Globus pallidus (tissue), 1 donor: Measurements from ENCODE around the gene MAP2K4.

Experiments
- DNase-seq: peaks from one replicate; pipeline ENCODE4 v3.0.0-alpha.2; 2015; ENCODE audit warnings: low spot score

Gene MAP2K4

DNA sequence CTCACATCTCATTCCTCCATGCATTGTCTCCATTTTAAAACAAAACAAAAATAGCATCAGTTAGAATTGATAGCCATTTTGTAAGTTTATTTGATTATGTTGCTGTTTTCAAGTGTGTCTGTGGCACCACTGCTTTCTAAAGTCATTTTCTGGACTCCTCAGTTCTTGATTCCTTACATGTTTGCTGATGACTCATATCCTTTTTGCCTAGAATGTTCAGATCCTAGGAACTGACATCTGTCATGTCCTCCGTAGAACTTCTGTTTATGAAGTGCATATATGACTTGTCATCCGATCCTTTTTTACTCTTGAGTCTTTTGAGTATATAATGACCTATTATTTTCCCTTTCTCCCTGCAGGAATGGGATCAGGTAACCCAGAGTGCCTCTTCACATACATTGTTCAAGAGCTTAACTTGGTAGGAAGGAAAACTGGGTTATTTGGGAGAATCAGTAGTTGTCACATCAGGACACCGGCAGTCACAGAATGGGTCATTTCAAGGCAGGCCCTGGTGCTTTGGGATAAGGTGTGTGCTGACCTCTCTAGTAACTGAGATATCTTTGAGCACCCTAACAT, 69.2 kb downstream of the MAP2K4 start:
- no peak for DNase-seq

DNA sequence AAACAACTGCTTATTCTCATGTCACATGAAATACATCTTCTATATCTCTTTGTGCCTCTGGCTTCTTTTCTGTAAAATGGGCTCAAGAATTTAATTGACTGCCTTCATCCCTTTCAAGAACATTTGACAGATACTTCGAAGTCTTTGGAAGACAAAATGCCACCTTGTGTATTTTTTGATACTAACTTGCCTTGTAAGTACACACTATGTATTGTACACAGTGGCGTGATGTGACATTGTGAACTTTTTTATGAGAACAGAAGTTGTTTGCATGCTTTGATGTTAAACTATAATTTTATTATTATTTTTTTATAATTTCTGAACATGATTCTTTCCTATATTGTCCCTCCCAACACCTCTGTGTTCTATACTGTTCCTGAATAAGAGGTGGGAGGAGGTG, 73.7 kb downstream of the MAP2K4 start:
- no peak for DNase-seq

DNA sequence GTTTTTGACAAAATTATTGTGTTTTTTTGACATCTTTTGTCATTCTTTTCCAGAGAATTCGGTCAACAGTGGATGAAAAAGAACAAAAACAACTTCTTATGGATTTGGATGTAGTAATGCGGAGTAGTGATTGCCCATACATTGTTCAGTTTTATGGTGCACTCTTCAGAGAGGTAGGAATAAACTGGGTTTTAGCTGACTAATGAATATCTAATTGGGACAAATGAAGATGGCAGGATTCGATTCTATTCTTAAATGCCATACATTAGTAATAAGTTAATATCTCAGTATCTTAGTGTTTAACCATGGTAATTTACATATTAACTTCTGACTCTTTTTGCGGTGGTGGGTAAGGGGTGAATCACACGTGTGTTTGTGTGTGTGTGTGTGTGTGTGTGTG, 74.8 kb downstream of the MAP2K4 start:
- DNase-seq = no peak

DNA sequence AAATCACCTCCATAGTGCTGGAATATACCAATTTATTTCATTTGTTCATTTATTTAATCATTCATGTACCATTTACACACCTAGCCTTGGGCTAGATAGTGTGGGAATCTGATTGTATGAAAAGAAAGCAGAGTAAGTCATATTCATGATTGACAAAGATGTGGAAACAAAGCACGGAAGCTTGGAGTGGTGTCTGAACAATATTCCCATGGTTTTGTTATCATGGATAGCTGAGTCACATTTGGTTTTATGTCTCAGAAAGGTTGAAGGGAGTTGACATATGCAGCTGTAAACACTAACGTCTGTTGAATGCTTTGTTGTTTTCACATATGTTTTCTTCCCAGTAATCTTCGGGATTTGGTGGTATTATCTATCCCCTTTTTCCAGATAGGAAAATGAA, 76.6 kb downstream of the MAP2K4 start:
- no peak for DNase-seq

DNA sequence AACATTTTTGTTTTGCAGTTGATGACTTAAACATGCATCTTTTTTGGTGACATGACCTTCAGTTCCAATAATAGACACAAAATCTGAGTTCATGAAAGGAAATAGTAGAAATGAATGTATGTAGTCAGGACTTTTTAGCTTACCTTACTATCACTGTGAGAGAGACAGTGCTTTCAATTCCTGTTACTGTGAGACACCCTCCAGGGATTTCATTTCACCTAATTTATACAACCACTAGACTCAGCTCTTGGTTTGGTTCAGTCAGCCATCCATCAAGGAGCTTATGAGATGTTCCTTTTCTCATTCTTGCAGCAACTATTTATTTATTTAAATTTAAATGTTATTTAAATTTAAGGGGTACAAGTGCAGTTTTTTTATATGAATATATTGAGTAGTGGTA, 77.9 kb downstream of the MAP2K4 start:
- DNase-seq = no peak

DNA sequence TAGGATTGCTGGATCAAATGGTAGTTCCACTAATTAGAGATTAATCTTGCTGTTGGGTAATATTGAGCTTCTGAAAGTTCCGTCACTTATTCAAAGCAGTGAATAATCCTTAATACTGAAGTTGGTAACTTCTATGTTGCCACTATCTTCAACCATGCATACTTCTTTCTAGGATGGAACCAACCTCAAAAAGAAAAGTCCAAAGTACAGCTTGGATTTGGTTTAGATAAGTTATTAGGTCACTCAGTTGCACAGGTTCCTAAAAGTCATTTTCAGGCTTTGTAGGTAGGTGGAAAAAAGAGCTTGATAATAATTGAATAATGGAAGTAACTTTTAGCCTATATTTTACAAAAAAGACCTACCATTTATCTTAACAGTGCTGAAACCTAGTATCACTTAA, 78.7 kb downstream of the MAP2K4 start:
- DNase-seq = no peak

DNA sequence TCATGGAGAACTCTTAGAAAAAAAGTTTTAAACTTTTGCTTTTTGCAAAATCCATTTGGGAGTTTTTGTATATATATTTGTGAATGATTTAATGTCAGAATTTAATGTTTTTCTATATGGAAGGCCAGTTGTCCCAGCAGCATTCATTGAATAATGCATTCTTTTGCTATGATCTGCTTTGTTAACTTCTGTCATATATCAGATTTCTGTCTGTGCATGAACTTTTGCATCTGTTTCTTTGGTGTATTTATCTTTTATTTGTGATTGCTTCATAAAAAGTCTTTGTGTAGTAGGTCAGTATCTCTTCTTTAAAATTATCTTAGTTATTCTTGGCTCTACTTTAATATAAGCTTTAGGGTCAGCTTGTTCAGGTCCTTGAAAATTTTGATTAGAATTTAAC, 84.2 kb downstream of the MAP2K4 start:
- no peak for DNase-seq

DNA sequence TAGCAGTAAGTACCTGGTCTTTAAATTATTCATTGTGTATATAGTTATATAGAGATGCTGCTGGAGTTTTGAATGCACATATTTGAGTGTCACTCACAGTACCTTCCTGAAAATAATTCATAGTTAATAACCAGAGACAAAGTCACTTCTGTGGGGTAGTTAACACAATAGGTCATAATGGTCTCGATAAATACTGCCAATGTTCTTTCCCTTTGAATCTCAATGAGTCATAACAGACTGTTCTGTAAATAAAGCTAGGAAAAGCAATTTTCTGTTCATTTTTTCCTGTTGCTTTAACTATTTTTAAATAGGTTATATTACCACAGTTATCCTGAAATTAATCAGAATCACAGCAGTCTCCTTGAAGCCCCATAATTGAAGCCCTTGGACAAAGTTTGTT, 87.2 kb downstream of the MAP2K4 start:
- no peak for DNase-seq

DNA sequence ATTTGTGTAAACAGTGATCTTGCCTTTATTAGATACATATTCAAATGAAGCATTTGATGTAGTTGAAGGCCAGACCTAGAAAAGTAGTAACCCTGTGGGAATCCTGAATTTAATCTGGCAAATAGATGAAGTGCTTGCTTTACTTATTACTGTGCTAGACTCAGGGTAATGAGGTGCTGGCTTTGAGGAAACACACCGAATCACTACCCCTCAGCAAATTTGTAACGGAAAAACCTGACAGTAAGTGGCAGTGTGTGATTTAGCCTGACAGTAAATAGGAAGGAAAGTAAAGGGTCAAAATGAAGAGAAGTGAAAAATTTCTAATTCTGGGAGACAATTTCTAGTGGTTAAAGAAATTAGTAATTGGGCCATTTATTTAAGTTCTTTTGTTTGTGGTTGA, 90.2 kb downstream of the MAP2K4 start:
- no peak for DNase-seq

DNA sequence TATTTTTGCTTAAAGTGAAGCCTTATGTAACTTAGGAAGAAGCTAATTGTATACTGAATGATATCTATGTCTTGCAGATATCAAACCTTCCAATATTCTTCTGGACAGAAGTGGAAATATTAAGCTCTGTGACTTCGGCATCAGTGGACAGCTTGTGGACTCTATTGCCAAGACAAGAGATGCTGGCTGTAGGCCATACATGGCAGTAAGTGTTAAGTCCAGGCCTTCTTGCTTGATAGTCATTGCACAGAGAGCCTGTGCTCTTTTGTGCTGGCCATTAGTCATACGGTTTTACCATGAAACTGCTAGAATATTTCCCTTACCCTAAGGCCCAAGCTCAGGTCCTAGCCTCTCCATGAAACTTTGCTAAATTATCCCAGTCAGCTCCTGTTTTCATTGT, 92.5 kb downstream of the MAP2K4 start:
- no peak for DNase-seq

DNA sequence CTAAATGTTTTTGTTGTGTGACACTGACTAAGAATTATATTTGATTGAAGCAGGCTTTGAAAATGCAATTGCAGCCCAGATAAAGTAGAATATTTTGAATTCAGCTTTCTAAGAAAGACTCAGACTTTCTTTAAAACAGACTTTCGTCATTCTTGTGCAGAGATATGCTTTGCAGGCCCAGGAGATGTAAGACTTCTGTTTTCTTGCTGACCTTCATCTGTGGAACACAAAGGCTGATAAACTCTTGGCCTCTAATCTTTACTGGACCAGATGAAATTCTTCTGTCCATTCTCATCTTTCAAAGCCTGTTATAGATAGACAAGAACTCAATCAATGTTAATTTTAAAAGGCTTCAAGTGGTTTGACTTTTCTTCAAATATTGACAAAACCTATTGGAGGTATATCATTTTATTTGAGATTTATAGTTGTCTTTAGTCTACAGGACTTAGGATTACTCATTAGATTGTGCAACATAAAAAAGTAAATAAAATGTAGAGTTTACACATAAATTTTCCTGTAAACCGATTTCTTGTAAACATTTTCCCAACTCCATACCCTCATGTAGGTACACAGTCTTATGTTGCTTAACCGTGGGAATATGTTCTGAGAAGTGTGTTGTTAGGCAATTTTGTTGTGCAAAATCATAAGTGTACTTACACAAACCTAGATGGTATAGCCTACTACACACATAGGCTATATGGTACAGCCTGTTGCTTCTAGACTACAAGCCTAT, 94.2 kb downstream of the MAP2K4 start:
- no peak for DNase-seq

DNA sequence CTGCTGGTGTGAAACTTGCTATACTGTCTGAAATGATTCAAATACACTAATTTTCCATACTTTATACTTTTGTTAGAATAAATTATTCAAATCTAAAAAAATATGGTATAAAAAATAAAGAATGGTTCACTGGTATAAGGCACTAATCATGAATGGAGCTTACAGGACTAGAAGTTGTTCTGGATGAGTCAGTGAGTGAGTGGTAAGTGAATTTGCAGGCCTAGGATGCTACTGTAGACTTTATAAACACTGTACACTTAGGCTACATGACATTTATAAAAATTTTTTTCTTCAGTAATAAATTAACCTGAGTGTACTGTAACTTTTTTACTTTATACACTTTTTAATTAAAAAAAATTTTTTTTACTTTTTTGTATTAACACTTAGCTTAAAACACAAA, 95.5 kb downstream of the MAP2K4 start:
- no peak for DNase-seq

DNA sequence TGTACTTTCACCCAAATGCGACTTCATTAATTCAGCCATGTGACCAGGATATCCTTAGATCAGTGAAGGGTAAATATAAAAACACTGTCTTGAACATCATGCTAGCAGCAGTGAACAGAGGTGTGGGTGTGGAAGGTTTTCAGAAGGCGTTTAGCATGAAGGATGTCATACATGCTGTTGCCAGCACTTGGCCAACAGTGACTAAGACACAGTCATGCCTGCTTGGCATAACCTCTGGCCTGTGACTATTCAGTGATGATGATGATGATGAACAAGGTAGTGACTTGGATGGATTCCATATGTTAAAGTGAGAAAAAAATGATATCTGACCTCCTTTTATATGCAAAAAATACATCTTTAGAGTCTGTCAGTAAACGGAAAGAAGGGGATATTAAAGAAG, 97.9 kb downstream of the MAP2K4 start:
- no peak for DNase-seq

DNA sequence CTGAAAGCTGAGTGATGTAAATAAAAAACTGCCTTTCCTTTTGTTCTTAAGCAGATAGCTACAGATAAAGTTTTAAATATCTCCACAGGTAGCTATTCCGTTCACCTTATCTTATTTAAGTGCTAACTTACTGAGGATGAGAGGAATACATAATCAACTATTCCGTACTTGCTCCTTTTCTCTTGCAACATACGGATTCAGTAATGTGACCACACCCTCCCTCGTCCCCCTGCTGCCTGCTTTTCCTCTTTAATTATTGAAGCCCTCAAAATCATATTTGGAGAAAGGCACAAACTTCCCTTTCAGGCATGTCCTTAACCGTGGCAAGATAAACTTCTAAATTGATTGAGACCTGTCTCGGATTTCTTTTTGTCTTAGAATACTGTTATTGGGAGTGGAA, 101.4 kb downstream of the MAP2K4 start:
- DNase-seq = no peak

DNA sequence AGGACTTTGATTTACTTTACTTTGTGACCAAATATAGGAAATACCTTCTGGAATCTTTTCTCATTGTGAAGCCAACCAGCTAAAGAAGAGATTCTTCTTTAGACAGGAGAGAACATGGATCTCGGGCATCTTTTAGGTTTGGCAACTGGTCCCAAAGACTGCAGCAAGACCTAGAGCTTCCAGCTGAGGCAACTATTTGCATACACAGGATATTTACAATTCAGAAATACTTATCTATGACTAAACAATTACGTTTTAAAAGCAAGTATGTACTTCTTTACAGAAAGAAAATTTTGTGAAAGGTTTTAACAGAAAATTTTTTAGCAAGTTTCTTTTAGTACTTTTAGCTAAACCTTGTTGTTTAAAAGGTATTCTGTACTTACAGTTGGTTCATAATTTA, 106.5 kb downstream of the MAP2K4 start:
- DNase-seq = no peak

DNA sequence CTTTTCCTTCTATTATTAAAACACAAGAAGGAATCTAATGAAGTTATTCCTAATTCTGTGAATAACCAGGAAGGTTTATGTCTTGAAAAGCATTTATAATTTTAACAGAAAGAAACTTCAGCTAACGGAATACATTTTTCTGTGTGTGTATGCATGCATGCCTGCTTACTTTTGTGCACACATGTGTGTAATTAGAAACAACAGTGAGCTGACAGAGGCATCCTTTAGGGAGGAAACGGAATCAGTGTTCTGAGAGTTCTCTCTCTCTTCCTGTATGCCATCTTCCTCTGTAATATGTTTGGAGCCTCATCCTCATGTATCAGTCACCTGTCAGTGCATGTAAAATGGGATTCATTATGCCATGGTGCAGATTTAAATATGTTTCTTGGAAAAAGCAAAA, 107.0 kb downstream of the MAP2K4 start:
- DNase-seq = no peak

DNA sequence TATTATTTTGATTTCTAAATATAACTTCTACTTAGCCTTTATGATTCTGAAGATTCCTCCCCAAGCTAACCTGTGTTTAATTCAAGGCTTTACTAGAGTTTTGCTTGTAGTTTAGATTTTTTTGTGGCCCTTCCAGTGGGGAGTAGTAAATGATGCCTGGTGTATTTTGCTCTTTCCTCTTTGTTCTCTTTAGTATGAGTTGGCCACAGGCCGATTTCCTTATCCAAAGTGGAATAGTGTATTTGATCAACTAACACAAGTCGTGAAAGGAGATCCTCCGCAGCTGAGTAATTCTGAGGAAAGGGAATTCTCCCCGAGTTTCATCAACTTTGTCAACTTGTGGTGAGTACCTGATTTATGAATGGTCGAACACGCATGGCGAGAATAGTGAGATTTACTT, 108.3 kb downstream of the MAP2K4 start:
- DNase-seq = no peak

DNA sequence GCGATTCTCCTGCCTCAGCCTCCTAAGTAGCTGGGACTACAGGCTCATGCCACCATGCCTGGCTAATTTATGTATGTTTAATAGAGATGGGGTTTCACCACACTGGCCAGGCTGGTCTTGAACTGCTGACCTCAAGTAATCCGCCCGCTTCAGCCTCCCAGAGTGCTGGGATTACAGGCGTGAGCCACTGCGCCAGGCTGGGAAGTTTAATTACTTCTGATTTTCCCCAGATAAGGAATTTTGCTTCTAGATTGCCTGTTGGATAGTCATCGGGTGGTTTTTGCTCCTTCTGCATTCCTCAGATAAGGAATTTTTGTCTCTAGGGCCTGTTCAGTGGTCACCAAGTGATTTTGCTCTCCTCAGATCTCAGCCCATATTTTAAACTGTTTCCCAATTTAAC, 112.5 kb downstream of the MAP2K4 start:
- no peak for DNase-seq

DNA sequence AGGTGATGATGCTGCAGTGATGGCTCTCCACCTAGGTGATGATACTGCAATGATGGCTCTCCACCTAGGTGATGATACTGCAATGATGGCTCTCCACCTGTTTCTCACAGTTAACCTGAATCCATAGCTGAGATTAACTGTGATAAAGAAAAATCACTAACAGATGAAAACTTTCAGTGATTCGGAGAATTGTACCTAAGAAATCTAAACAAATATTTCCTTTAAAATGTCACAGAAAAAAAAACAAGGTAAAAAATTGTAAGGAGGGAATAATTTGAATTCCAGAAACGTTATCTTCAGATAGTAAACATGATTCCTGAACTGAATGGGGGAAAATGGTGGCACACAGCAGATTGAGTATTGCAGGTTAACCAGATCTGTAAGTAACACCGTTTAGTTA, 113.4 kb downstream of the MAP2K4 start:
- no peak for DNase-seq

DNA sequence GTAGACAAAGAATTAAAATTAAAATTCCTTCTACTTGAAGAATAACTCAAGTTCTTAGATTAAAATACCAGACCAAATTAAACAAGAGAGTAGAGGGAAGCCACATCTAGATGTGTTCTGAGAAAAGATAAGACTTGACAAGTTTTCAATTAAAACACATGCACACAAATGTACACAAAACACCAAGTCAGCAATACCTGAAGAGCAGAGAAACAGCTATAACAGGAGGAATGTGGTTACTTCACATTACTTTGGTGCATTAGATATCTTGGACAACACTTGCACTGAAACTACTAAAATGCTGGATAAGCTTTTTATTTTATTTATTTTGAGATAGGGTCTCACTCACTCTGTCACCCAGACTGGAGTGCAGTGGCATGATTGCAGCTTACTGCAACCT, 113.9 kb downstream of the MAP2K4 start:
- no peak for DNase-seq

DNA sequence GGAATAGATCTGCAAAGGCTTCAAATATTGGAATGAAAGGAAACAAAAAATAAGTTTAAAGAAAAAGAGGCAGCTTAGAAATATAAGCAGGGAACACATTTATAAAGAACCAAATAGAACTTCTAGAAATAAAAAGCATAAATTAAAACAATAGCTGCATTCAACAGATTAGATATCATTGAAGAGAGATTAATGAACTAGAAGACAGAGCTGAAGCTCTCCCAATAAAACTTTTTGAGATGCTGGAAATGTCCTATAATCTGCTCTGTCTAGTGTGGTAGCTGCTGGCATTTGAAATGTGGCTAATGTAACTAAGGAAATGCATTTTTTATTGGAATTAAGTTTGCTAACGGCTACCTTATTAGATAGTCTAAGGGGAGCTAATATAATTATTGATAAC, 115.6 kb downstream of the MAP2K4 start:
- DNase-seq = no peak

DNA sequence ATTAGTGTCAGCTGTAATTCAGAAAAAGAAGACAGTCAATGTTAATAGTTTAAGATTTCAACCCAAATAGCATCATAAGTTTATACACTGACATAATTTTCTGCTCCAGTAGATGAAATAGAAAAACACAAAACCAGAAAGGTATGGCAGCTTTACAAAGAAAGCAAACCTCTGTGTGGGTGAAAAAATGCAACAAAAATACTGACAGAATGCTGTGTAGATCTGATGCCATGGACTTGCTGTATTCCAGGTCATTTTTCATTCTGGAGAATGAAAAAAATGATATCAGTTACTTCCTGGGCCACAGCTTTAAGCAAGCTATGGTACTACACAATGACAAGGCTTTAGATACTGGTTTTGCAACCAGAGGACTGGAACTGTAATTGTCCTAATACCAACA, 116.0 kb downstream of the MAP2K4 start:
- no peak for DNase-seq

DNA sequence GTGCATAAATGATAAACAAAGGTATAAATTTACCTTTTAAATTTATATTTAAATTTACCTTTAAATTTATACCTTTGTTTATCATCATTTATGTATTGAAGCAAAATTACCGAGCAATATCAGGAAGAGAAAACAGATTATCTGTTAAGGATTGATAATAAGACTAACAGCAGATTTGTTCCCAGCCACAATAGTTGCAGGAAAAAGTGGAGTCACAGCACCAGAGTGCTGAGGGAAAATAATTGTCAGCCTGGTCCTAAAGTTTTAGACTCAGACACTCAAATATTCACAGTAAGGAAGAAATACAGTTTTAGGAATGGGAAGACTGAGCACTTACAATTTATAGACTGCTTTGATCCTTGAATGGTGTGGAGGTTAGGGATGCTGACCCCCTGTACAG, 117.2 kb downstream of the MAP2K4 start:
- no peak for DNase-seq

DNA sequence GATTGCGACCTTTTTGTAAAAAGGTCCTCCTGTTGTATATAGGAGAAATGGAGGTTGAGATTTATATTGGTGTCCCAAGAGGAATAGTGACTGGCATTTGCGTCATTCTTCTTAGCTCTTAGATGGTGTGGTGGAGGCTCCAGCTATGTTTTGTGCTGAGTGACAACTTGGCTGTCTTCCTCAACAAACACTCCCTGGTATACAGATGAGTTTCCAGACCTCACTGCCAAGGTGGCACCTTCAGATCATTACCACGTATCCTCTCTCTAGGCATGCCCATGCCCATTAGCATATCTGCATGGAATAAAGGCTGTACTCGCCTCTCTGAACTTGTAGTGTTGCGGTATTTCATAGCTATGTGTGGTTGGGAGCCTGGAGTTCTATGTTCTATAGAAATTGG, 120.0 kb downstream of the MAP2K4 start:
- DNase-seq = no peak
